DMS153 treated with DMSO at 0.1 percent for 48 hours (cell line): ENCODE results near the gene DOCK10.

ENCODE experiments used
- DNase-seq: peaks from one replicate; lab custom pipeline; 2025; ENCODE audit not compliant: unreplicated experiment; lab: John Stamatoyannopoulos, UW

Gene DOCK10

GRCh38 chr2:225013425-225014365, 28.6 kb downstream of the DOCK10 start:
- DNase-seq = no peak

GRCh38 chr2:225011585-225011984, 30.7 kb downstream of the DOCK10 start:
- DNase-seq = no peak

GRCh38 chr2:225010804-225011203, 31.5 kb downstream of the DOCK10 start:
- DNase-seq = no peak

DNA sequence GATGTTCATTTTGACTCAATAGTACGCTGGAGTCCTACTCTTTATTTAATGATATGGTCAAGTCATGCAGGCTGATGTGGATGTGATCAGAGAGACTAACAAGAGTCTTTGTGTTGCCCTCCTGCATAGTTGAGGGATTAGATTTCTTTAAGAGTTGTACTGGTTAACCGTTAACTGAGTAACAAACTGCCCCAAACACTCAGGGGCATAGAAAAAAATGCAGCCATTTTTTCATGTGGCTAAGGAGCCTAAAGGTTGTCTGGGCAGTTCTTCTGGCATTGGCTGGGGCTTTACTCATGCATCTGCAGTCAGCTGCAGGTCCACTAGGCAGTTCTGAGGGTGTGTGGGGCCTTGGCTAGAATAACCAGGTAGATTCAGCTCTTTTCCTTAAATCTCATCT, 32.5 kb downstream of the DOCK10 start:
- DNase-seq = no peak

GRCh38 chr2:225008935-225009334, 33.3 kb downstream of the DOCK10 start:
- no peak for DNase-seq

- DNase-seq = no peak
Observed at GRCh38 chr2:225008179-225008856, 34.0 kb downstream of the DOCK10 start.

DNA sequence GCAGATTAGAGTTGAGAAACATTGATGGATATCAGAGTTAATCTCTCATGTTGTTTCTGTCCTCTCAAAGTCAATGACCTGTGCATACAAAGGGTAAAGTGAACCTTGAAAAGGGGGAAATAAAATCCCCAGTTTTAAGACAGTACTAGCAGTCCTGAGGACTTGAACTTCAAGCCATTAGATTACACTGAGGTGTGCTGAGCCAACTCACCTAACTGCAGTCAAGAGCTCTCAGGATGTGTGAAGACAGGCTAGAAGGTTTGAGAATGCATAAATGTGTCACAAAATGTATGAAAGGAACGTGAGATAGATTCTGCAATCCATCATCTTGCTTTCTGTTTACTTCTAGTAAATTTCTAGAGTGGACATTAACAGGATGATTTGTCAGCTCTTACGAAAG, 35.5 kb downstream of the DOCK10 start:
- no peak for DNase-seq

DNA sequence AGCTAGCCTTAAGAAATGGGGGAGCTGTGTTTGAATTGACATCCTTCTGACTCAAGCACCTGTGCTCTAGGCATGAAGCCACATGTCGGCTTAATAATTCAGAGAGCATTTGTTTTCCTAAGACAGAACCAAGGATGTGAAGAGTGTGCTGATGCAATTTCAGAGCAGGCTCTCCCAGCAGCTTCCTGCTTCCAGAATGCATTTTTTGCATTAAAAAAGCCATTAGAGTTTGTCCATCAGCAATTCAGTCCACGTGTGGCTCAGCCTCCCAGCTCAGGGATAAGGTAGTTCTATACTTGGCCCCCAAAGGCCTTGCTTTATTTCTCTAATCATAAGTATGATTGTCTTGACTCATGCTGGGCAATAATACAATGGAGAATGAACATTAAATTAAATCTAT, 37.7 kb downstream of the DOCK10 start:
- DNase-seq = no peak

GRCh38 chr2:225002656-225003045, 39.6 kb downstream of the DOCK10 start:
- peak; percentile 13 for DNase-seq

DNA sequence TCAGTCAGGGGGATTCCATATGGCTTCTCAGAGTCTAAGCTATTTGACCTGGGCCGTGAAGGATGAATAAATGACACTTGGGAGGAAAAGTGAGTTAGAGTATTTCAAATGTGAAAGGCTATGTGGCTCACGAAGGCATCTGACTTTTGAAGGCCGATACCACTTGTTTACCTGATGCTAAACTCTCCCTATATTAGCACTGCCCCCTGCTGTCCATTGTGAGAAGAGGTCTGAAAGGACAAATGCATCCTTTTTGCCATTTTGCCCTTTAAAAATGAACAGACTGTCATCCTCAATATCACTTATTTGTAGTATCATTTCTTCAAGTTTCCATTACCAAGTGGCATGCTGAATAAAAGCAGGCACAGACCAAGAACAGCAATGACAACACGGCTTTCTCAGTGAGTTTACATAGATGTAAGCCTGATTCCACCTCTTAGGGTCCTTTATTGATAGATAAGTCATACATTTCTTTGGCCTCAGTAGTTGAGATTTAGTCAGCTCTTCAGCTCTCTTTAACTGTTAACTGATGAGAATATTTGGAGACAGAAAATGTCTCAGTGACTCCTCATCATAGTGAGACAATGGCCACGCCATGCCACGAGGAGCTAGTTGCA, 40.1 kb downstream of the DOCK10 start:
- DNase-seq = peak; percentile 45

DNA sequence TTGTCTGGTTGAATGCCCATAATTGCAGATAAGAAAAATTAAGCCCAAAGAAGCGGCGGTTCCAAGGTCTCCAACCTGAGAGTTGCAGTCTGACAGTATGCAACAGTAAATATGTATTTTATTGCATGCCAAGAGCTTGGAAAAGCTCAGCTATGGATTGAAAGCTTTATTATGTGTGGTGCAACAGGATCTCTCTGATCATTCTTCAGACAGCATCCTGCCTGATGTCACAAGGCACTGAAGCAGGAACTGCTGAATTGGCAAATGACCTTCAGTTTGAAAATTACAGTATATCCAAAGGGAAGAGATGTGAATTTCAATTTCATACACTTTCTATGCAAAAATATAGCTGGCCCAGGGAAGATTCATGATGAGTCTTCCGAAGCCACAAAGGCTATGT, 42.5 kb downstream of the DOCK10 start:
- no peak for DNase-seq

DNA sequence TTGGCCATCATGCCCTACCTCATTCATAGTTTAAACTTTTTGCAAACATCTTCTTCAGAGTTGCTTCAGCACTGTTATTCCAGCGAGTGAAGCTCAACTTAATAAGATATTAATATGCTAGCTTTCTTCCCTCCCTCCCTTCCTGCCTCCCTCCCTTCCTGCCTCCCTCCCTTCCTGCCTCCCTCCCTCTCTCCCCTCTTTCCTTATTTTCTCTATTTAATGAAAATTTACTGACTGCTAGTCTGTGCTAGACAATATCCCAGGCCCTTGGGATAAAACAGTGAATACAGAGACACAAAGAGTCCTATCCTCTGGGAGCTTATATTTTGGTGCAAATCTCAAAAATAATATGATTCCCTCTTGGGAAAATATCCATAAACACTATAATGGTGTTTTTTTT, 42.9 kb downstream of the DOCK10 start:
- DNase-seq = no peak

GRCh38 chr2:224997802-224998201, 44.5 kb downstream of the DOCK10 start:
- no peak for DNase-seq

DNA sequence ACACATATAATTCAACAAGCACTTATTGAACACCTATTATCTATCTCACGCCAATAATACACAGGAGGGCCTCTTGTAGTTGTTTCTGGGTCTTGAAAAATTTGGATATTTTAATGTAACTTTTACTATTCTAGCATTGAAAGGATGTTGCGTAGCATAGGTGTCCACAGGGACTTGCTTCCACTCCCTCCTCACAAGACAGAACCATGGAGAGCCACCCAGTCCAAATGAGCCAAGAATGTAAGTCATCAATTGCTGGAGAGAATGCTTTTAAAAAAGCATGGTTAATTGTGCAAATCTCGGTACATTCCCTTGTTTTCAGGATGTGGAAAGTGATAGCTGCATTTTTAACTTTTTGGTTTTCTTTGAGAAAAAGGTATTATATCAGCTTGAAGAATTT, 46.8 kb downstream of the DOCK10 start:
- DNase-seq = no peak

- DNase-seq = no peak
Observed at GRCh38 chr2:224994242-224994823, 47.9 kb downstream of the DOCK10 start.

GRCh38 chr2:224990710-224991109, 51.6 kb downstream of the DOCK10 start:
- no peak for DNase-seq

DNA sequence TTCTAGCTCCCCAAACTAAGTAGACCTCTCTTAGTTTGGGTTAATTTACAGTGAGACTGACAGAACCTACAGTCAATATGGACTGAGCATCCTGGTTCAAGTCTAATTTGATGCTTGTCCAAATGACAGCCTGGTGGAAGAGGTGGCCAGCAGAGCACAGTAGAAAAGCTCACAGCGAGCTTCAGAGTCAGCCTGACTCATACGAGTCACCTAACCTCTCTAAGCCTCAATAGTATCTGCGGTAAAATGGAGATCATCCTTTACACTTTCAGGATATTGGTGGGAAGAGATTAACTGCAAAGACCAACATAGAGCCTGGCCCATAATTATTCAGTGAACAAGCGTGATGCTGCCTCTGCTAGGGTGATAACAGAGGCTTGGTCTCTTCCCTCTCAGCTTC, 54.5 kb downstream of the DOCK10 start:
- DNase-seq = no peak

- DNase-seq = no peak
Observed at GRCh38 chr2:224986477-224986876, 55.8 kb downstream of the DOCK10 start.

DNA sequence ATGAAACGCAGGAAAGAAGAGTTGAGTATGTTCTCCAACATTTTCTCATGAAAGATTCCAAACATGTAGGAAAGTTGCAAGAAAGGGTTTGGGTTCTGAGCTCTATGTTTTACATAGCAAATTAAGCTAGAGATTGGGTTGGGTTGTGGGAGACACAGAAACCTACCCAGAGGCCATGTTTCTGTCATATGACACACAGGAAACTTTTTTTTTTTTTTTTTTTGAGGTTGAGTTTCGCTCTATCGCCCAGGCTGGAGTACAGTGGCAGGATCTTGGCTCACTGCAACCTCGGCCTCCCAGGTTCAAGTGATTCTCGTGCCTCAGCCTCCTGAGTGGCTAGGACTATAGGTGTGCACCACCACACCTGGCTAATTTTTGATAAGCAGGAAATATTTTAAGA, 57.6 kb downstream of the DOCK10 start:
- DNase-seq = no peak

- DNase-seq = no peak
Observed at GRCh38 chr2:224983712-224984554, 58.3 kb downstream of the DOCK10 start.
